ENCODE data around the gene UPF3B.
"Not testable (repeated sequence)": the region's sequence is repeated elsewhere in the genome, so short reads cannot be mapped to it uniquely, and the experiment has no call there.

UPF3B gene, protein sequence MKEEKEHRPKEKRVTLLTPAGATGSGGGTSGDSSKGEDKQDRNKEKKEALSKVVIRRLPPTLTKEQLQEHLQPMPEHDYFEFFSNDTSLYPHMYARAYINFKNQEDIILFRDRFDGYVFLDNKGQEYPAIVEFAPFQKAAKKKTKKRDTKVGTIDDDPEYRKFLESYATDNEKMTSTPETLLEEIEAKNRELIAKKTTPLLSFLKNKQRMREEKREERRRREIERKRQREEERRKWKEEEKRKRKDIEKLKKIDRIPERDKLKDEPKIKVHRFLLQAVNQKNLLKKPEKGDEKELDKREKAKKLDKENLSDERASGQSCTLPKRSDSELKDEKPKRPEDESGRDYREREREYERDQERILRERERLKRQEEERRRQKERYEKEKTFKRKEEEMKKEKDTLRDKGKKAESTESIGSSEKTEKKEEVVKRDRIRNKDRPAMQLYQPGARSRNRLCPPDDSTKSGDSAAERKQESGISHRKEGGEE

DNA sequence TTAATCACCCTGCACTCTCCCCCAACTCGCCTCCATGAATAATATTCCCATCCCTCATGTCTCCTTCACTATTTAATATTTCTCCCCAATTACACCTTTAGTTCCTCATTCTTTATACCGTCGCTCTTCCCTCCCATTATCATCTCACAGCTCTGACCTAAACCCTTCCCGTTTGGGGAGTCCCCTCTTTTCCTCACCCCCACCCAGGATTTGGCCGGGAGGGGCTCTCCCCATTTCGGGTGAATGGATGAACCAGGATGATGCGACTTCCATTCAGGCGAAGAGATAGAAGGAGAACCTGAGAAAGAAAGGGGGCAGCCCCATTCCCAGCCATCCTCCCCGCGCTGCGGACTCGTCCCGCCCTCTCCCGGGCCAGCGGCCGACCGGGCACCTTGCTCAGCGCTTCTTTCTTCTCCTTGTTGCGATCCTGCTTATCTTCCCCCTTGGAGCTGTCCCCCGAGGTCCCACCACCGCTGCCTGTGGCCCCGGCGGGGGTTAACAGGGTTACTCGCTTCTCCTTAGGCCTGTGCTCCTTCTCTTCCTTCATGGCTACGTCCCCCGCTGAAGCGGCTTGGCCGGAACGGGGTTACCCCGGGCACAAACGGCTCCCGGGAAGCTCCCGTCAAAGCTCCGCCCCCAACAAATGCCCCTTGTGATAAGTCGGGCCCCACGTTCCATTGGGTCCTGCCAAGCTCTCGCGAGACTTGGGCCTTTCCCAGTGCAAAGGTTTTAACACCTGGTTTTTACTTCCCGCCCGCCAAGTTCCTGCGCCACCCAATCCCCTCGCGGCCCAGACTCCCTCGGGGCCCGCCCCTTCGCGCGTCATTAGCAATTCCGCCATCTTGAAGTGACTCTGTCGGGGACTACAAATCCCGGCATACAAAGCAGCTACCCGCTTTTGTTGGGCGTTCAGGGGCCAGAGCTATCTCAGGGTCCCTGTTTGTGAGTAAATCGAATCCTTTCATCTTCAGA, at the start of gene UPF3B:
UPF3B (minus strand) TSS at position 582 of the 972 bp plus-strand sequence; CDS start at position 547, 35 bp downstream.
- DNase-seq: peak; percentile 96

DNA sequence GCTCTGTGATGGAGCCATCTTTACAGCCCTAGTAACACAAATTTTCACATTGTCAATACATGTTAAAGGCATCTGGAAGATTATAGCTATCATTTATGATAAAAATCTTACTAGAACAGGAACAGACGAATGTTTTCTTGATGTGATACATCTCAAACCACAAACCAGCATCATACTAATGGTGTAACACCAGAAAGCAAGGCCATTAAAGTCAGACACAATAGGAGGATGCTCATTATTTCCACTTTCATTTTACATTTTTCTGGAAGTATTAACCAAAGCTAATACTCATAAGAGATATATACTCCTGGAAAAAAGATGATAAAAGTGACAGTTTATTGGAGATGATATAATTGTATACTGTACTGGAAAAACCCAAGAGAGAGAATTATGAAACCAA, 48.2 kb upstream of the UPF3B start:
- no peak for DNase-seq

DNA sequence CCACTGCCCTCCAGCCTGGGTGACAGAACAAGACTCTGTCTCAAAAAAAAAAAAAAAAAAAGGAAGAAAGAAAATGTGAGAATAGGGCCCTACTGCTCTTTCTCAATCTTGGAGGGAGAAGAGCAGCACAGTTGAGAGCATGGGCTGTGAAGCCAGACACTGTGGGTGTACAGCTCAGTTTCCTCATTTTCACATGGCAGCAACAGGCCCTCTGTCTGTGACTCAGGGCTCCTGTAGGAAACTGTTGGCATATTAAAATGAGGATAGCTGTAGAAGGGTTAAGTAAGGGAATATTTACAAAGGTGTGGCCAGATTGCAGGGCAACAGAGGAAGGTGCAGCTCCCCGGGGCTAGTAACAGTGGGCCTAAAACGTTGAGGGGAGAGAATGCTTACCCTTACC, 46.4 kb upstream of the UPF3B start:
- DNase-seq: no peak

DNA sequence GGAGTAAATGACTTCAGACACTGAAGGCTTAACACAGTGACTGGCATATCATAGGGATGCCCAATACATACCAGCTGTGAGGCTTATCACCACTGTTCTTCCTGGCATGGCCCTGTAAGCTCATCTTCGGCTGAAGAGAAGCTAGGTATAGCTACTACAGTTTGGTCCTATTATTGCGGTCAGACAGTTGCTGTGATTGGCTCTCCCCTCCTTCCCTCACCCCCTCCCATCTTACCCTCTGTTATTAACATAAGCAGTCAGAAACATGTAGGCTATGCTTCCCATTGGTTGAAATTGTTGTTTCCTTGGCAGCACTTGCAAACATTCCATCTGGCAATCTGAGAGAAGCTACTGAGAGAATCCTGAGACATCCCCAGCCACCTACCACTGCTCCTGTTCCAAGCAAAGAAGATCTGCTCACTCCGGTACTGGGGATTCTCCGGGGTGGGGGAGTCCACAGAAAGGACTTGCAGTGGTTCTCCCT, 43.1 kb upstream of the UPF3B start, which contains the start of gene AKAP14:
AKAP14 (plus strand) TSS at position 51 of the 484 bp plus-strand sequence. CDS start 7,331 bp downstream, outside the sequence.
- DNase-seq: no peak

DNA sequence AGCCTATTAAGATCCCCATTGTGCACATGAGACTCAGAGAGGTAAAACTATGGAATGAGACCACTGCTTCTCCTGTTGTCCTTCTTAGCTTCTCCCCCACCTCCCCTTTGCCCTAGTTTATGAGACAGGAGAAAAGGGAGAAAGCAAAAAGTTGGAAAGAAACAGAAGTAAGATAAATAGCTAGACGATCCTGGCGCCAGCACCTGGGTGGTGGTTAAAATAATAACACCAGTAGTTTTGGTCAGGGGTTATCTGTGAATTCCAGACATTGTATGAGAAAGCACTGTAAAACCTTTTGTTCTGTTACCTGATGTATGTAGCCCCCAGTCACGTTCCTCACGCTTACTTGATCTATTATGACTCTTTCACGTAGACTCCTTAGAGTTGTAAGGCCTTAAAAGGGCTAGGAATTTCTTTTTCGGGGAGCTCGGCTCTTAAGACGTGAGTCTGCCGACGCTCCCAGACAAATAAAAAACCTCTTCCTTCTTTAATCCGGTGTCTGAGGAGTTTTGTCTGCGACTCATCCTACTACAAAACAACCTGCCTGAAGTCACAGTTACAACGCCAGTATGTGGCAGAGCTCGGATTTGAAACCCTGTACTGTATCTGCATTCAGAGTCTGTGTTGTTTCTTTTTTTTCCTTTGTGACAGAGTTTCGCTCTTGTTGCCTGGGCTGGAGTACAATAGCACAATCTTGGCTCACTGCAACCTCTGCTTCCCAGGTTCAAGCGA, 39.4 kb upstream of the UPF3B start:
- not testable (repeated sequence) for DNase-seq

DNA sequence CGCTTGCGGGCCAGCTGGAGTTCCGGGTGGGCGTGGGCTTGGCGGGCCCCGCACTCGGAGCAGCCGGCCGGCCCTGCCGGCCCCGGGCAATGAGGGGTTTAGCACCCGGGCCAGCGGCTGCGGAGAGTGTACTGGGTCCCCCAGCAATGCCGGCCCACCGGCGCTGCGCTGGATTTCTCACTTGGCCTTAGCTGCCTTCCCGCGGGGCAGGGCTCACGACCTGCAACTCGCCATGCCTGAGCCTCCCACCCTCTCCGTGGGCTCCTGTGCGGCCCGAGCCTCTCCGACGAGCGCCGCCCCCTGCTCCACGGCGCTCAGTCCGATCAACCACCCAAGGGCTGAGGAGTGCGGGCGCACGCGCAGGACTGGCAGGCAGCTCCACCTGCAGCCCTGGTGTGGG, 37.9 kb upstream of the UPF3B start:
- DNase-seq: not testable (repeated sequence)

DNA sequence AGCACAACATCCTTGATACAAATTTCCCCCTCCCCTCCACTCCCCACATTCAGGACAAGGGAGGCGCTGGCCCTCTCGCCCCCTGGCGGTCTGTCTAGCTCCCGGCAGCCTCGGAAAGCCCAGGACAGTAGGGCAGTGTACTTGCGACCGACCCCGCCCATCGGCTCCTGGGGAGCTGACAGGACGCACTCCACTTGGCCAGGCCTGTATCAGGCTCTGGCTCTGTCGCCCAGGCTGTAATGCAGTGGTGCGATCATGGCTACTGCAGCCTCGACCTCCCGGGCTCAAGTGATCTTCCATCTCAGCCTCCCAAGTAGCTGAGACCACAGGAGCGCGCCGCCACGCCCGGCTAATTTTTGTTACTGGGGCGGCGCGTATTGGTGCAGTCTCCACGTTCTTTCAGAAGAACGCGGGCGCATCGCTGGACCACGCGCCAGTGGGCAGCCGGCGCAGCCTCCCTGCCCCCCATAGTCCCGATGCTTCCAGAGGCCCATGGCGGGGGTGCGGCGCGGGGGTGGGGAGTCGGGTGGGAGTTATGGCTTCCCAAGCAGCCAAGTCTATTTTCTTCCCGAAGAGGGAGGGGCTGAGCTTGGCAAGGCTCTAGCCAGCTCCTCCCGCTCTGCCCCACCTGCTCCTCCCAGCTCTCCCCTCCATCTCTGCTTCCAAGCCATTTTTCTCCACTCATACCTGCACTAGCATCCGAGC, 35.1 kb upstream of the UPF3B start:
- no peak for DNase-seq

DNA sequence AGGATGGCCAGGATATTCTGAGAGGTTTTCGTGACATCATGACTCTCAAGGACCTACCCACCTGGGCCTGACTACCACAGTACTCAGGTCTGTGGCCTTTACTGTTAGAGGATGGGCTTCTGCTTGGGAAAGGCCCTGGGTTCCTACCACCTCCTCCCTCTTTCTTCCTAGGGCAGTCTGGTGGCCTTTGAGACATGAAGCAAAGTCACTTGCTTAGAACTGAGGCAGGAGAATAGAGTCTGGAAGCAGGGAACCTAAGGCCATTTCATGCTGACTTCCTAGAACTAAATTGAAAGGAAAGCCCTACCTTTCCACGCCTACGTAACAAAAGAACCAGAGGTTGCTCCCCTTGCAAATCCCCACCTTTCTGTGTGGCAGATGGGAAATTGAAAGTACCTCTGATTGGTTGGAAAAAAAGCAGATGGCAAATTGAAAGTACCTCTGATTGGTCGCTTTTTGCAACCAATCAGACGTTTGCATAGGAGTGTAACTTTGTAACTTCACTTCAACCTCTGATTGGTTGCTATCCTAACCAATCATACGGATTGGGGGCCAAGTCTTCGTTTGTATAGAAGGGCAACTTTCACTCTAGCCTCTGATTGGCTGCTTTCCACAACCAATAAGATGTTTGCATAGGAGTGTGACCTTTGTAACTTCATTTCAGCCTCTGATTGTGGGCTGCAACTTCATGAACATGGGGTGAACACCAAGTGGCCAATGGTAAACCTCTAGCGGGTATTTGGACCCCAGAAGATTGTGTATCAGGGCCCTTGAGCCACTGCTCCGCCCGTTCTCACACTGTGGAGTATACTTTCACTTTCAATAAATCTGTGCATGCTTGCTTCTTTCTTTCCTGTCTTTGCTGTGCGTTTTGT, 33.0 kb upstream of the UPF3B start:
- no peak for DNase-seq

DNA sequence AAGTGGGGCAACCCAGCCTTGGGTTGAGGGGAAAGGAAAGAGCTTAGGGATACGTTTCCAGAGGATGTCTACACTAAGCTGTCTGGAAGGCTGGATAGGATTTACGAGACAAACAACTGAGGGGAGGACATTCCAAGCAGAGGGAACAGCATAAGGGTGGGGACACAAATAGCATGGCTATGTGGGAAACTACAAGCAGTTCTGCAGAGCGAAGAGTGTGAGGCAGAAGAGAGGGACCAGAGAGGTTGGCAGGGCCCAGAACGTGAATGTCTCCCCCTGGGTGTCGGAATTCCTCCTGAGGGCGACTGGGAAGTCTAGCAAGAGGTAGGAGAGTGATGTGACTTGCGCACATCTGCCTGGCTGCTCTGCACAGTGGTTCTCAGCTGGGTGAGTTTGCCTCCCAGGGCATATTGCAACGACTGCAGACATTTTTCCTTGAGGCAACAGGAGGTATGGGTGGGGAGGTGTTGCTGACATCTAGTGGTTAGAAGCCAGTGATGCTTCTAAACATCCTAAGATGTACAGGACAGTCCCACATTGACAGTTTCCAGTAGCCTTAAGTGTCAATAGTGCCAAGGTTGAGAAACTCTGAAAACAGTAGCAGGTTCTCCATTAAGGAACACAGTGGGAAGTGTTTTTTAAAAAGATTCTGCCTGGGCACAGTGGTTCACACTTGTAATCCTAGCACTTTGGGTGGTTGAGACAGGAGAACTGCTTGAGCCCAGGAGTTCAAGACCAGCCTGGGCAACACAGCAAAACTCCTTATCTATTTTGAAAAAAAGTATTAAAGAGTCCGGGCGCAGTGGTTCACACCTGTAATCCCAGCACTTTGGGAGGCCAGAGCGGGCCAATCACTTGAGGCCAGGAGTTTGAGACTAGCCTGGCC, 28.0 kb upstream of the UPF3B start:
- peak; percentile 44 for DNase-seq

DNA sequence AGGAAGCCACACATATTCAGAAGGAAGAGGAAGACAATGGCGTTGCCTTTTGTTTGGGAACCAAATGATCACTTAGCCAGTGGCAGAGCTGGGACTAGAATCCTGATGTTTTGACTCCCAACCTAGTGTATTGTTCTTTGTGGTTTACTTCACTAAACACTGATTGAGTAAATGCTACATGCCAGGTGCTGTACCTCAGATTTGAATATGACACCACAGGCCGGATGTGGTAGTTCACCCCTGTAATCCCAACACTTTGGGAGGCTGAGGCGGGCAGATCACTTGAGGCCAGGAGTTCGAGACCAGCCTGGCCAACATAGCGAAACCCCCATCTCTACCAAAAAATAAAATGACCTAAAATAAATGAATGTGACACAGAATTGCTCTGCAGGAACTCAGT, 27.3 kb upstream of the UPF3B start:
- no peak for DNase-seq

DNA sequence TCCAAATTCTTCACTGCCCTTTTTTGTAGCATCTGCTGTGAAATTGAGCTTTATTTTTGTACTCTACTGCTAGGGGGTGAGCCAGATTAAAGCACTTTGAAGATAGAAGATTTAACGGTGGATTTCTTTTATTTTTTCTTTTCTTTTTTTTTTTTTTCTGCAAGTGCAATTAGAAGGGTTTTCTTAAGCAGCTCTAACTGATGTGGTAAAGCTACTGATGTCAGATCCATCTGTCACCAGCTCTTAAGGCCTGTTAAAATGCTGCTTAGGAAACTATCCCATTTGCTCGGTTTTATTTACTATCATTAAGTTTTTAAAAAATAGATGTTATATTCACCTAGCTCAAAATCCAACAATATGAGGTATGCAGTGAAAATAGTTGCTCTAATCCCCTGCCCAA, 26.0 kb upstream of the UPF3B start:
- no peak for DNase-seq

DNA sequence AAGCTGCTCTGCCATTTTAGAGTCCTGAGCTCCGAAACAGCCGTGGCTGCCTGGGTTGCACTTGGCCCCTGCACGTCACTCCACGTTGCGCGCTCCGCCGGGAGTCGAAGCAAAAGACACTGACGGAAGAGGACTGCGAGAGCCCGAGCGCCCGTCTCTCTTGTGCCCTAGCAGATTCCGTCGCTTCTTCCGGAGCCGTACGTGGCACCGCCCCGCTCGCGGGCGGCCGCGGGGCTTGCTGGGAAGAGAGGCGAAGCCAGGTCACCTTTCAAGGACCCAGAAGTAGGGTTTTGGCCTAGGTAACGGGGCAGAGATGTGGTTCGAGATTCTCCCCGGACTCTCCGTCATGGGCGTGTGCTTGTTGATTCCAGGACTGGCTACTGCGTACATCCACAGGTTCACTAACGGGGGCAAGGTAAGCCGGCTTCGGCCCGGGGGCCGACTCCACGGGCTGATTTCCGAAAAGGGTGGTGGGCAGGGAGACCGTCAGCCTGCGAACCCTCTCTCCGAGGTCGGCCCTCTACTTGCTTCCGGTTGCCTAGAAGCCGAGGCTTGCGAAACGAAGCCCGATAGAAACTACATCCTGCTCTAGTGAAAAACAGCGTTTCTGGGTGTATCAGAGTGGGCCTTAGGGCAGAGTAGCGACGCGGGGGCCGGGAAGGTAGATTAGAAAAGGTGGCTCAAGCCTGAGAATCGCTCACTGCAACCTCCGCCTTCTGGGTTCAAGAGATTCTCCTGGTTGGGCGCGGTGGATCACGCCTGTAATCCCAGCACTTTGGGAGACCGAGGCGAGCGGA, 19.0 kb upstream of the UPF3B start, which contains the start of the genes NDUFA1 and RNF113A:
NDUFA1 (plus strand) TSS at position 234 of the 797 bp plus-strand sequence; CDS start at position 314, 80 bp downstream.
RNF113A (minus strand) TSS at position 135 of the 797 bp plus-strand sequence; CDS start at position 15, 120 bp downstream.
- DNase-seq: peak; percentile 72

DNA sequence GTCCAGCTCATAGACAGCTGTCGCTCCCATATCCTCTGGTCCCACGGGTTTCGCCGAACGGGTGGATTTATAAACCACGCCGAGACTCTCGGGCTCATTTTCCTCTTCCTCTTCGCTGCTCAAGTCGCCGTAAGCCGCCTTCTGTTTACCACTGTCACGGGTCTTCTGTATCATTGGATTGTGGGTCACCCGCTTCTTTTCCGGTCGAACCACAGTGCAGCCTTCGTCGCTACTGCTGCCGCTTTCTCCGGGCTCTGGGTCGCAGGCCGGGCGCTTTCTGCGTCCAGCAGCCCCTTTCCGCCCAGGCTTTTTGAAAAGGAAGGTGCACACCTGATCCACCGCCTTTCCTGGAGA, 18.5 kb upstream of the UPF3B start:
- DNase-seq: no peak

DNA sequence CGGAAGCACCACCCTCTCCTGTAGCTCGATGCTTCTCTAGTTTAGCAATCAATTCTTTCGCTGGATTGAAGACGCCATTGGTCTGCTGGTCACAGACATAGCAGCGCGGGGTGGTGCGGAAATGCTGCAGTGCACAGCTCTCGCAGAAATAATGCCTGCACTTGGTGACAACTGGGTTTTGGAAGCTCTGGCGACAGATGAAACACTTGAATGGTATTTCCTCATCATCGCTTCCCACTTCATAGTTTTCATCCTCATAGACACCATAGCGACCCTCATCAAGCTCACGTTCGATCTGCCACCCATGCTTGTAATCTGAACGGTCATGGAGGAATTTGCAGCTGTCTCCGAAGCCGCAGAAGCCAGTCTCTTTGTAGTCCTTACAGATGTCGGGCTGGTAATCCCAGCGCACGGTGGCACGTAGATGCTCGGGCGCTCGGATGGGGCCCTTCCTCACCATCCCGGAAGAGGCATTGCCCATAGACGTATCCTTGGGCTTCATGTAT, 17.9 kb upstream of the UPF3B start:
- DNase-seq: no peak

DNA sequence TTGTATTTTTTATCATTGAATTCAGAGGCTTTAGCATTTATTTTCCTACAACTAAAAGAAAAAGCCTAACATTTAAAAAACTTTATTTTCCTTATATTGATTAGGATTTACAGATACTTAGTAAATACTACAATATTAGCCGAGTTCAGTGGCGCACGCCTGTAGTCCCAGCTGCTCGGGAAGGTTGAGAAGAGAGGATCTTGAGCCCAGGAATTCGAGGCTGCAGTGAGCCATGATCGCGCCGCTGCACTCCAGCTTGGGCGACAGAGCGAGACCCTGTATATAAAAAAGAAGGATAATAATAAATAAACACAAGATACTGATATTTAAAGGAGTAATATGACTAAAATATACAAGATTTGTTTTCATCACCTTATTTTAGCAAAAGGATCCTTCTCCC, 681 bp upstream of the UPF3B start:
- no peak for DNase-seq

DNA sequence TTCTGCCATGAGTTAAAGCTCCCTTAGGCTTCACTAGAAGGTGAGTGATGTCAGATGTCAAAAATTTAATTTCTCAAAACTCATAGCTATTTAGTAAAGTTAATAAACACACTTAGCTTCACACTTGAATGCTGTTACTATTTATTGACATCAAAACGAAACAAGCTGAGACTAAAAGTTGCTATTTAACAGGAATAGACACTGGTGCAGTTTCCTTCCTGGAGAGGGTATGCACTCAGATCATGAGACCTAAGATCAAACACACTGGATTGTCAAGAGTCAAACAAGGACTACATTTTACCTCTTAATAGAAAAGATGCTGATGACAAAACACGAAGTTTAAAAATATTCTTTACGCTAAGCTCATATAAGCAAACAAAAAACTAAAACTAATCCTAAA, 18.9 kb downstream of the UPF3B start:
- DNase-seq: no peak

DNA sequence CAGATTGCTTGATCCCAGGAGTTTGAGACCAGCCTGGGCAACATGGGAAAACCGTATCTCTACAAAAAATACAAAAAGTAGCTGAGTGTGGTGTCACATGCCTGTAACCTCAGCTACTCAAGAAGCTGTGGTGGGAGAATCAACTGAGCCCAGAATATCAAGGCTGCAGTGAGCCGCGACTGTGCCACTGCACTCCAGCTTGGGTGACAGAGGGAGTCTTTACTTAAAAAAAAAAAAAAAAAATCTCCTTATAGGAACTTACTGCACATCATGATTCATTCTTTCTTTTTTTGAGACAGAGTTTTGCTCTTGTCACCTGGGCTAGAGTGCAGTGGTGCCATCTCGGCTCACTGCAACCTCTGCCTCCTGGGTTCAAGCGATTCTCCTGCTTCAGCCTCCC, 24.3 kb downstream of the UPF3B start:
- no peak for DNase-seq

DNA sequence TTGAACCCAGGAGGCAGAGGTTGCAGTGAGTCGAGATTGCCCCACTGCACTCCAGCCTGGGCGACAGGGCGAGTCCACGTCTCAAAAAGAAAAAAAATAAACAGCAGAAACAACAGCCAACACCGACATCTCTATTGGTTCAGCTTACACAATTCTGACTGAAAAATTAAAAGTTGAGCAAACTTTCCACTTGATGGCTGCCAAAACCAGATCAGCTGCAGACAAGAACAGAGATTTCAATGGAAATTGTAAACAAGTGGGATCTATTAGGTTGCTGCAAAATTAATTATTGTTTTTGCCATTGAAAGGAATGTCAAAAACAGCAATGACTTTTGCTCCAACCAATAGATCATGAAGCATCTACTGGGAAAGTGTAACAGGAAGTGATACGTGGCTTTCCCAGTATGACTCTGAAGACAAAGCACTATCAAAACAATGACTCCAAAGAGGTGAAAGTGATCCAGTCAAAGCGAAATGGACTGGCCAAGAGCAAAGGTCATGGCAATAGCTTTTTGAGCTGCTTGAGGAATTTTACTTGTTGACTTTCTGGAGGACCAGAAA, 26.3 kb downstream of the UPF3B start:
- DNase-seq: no peak
